ENCODE results near the gene ZNF618. TPM values are rescaled to one million over a fixed set of nuclear protein-coding genes. Genes with fewer than 3 reads are reported as not detected.

Gene ZNF618
- total RNA-seq, 1 donor from 2014 or later = 51.5 TPM

GRCh38 chr9:113875459-113876150 is 504 bp upstream of the ZNF618 start:
- peak overlapping the region; percentile 77 for H3K4me3 Mint-ChIP-seq
- no peak for TF ChIP-seq CTCF (conservative IDR thresholded peaks at IDR 0.05)
- DNase-seq (ENCODE audit: extremely low spot score, unreplicated experiment) = no peak
- H3K9me3 Mint-ChIP-seq = no peaks in the 10 kb centered on the region
- H3K4me1 Mint-ChIP-seq (ENCODE audit: unreplicated experiment) = peaks cover 13% of the 10 kb centered on the region
- H3K27ac Mint-ChIP-seq = no peak overlapping the region
- H3K36me3 Mint-ChIP-seq = peaks cover 6% of the 10 kb centered on the region
- peaks cover 12% of the 10 kb centered on the region for H3K27me3 Mint-ChIP-seq

- peaks cover 26% of the 10 kb centered on the region for H3K4me1 Mint-ChIP-seq (ENCODE audit: unreplicated experiment)
- no peak for TF ChIP-seq CTCF (conservative IDR thresholded peaks at IDR 0.05)
- H3K27ac Mint-ChIP-seq = peak overlapping the region; percentile 97
- peaks cover 8% of the 10 kb centered on the region for H3K36me3 Mint-ChIP-seq
- no peaks in the 10 kb centered on the region for H3K9me3 Mint-ChIP-seq
- no peak for DNase-seq (ENCODE audit: extremely low spot score, unreplicated experiment)
- peak overlapping the region; percentile 97 for H3K4me3 Mint-ChIP-seq
- H3K27me3 Mint-ChIP-seq = peaks cover 7% of the 10 kb centered on the region
These were observed 872 bp downstream of the ZNF618 start for GRCh38 chr9:113876993-113877368.

GRCh38 chr9:113879318-113879717 is 3.2 kb downstream of the ZNF618 start:
- peaks cover 14% of the 10 kb centered on the region for H3K36me3 Mint-ChIP-seq
- peak overlapping the region; percentile 62 for H3K4me3 Mint-ChIP-seq

DNA sequence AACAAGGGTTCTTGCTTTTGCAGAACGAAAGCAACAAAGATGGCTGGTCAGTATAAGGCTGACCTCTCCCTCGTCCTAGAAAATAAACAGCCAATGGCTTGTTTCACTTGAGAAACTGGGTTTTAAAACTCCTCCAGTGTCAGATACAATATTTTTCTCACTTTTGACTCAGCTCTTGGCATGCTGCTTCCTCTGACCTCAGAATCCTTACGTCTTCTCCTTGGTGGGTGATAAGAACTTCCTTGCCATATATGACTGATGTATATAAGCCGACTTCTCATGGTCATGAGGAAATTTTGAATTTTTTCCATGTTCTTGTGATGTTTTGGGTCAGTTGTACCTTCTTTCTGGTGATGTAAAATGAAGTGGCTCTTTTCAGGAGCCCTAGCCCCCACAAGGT is 3.8 kb downstream of the ZNF618 start:
- Mint-ChIP-seq H3K4me3 (peak overlapping the region; percentile 10), H3K36me3 (peaks cover 14% of the 10 kb centered on the region), H3K27me3 (peaks cover 4% of the 10 kb centered on the region), H3K27ac (no peak overlapping the region), H3K9me3 (no peaks in the 10 kb centered on the region), H3K4me1 (ENCODE audit: unreplicated experiment) (peaks cover 48% of the 10 kb centered on the region)
- DNase-seq (ENCODE audit: extremely low spot score, unreplicated experiment) = no peak
- no peak for TF ChIP-seq CTCF (conservative IDR thresholded peaks at IDR 0.05)

More at GRCh38 chr9:113879318-113879717, 3.2 kb downstream of the ZNF618 start:
- no peaks in the 10 kb centered on the region for H3K9me3 Mint-ChIP-seq
- no peak for TF ChIP-seq CTCF (conservative IDR thresholded peaks at IDR 0.05)
- H3K4me1 Mint-ChIP-seq (ENCODE audit: unreplicated experiment) = peaks cover 42% of the 10 kb centered on the region
- peaks cover 4% of the 10 kb centered on the region for H3K27me3 Mint-ChIP-seq
- H3K27ac Mint-ChIP-seq = no peak overlapping the region
- DNase-seq (ENCODE audit: extremely low spot score, unreplicated experiment) = no peak

- Mint-ChIP-seq H3K4me3 (no peak overlapping the region), H3K27me3 (no peaks in the 10 kb centered on the region), H3K27ac (no peak overlapping the region), H3K36me3 (peaks cover 17% of the 10 kb centered on the region), H3K9me3 (no peaks in the 10 kb centered on the region), H3K4me1 (ENCODE audit: unreplicated experiment) (peaks cover 69% of the 10 kb centered on the region)
- no peak for TF ChIP-seq CTCF (conservative IDR thresholded peaks at IDR 0.05)
- DNase-seq (ENCODE audit: extremely low spot score, unreplicated experiment) = no peak
These were observed 6.1 kb downstream of the ZNF618 start for GRCh38 chr9:113882181-113882580.

Data from type B pancreatic cell (in vitro differentiated cells).